HG03060 (cell line): Measurements from ENCODE around the gene SLC6A3.

Experiments used
- ATAC-seq: cut with Tn5 transposase; IDR thresholded peaks from one replicate; pipeline ENCODE4 v1.9.1; 2021; ENCODE audit warnings: low read depth, moderate number of reproducible peaks; ENCODE audit not compliant: unreplicated experiment

SLC6A3 gene

GRCh38 chr5:1357946-1358725, 87.1 kb downstream of the SLC6A3 start:
- no peak for ATAC-seq

DNA sequence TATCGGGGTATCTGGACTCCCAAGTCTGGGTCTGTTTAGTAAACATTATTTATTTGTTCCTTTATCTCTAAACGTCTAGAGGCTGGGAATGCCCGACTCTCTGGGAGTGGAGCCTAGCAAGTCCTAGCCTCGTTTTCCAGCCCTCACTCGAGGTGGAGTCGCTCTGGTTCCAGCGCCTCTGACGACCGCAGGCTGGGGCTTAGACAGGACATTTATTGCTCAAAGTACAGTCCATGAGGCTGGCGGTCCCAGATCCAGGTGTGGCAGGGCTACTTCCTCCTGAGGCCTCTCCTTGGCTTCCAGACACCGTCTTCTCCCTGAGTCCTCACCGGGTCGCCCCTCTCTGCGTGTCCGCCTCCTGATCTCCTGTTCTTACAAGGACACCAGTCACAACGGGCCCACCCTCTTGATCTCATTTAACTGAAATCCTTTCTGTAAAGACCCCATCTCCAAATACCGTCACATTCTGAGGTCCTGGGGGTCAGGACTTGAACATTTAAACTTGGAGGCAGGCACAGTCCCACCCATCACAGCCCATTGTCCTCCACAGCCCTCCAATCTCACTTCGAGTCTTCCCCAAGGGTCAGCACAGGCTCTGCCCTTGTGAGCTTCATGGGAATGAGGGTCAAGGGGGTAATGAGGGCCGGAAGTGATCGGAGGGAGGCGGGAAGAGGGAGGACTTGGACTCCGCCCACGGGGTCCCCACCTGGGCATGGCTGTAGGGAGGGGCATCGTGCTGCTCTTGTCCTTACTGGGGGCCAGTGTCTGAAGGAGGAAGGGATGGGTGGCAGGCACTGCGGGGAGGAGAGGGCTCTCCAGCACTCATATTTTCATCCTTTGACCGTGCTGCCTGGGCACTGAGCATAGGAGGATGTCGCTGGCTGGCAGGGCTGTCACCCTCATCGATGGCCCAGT, 88.1 kb downstream of the SLC6A3 start:
- no peak for ATAC-seq

- ATAC-seq = no peak
Observed at GRCh38 chr5:1354576-1354975, 90.7 kb downstream of the SLC6A3 start.

GRCh38 chr5:1352231-1353219, 92.7 kb downstream of the SLC6A3 start:
- no peak for ATAC-seq

DNA sequence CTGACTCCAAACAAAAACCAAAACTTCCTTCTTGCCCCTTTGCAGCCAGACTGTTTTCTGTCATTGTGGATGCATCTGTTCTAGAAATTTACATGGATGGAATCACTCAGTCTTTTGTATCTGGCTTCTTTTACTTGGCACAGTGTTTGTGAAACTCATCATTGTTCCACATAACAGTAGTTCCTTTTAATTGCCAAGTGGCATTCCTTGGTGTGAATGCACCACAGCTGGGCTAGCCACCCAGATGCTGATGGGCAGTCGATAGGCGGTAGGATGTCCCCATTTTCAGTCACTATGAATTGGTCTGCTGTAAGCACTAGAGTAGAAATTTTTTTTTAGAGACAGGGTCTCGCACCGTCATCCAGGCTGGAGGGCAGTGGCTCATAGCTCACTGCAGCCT, 94.1 kb downstream of the SLC6A3 start:
- no peak for ATAC-seq

GRCh38 chr5:1349246-1349645, 96.0 kb downstream of the SLC6A3 start:
- no peak for ATAC-seq

DNA sequence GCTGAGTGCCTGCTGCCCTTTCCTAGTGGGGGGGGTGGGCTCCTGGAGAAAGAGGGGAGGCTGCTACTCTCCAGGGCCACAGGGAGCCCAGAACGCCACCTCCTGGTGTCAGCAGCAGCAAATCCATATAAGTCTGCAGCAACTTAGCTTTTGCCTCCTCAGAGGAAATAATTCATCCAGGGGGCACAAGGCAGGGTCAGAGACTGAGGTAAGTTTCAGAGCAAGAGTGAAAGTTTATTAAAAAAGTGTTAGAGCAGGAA, 96.3 kb downstream of the SLC6A3 start:
- ATAC-seq = no peak

DNA sequence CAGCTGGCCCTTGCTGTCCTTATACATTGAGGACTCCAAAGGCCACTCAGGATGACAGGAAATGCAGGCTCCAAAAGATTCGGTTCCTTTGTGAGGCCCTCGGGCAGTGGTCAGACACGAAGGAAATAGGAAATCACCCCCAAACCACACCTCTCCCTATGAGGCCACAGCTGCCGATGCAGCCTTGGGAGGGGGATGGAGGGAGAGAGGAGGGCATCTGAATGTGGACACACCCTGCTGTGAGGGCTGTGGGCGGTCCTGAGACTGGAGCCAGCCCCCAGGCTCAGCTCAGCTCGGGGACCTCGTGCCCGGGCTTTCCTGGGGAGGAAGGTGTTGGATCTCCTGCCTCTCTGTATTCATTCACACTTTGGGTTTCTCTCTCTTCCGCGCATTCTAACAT, 97.7 kb downstream of the SLC6A3 start:
- no peak for ATAC-seq

- ATAC-seq = no peak
Observed at GRCh38 chr5:1346627-1347440, 98.4 kb downstream of the SLC6A3 start.

GRCh38 chr5:1345876-1346626, 99.2 kb downstream of the SLC6A3 start:
- ATAC-seq = no peak

DNA sequence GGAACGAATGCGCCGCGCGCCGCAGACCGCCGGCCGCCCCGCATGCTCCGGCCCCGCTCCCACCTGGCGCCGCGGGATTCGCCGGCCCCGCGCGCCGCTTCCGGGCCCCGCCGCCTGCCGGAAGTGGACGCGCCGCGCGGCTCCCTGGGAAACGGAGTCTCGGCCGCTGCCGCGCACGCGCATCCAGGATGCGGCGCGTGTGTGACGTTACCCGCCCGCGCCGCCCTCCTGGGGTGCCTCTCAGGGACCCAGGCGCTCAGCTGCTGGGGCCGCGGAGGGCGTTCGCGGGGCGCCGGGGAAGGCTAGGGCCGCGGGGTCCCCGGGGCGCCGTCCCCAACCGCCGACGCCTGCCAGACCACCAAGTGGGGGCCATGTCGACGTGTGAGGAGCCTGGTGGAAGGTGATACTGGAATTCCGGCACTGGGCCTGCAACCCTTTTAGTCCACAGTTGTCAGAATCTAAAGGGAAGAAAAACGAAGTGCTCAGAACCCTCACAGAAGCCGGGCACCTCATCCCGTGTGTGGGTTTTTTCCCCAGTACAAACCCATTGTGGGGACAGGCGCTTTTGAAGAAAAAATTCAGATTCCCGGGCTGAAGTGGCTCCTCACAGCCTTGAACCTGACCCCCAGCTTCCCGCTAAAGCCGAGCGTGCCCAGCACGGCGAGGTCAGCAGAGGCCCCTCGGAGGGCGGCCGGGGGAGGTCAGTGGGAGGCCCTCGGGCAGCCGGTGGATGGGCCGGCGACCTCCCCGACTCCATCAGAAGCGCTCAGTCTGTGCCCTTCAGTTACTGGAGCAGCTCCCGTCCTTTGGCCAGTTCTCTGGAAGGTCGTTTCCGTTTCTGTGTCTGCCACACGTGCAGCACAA, 100.0 kb downstream of the SLC6A3 start, which contains the start of gene CLPTM1L:
TSS of gene CLPTM1L (minus strand) at position 125 of the 864 bp plus-strand sequence. CDS start 258 bp downstream, outside the sequence.
- no peak for ATAC-seq

DNA sequence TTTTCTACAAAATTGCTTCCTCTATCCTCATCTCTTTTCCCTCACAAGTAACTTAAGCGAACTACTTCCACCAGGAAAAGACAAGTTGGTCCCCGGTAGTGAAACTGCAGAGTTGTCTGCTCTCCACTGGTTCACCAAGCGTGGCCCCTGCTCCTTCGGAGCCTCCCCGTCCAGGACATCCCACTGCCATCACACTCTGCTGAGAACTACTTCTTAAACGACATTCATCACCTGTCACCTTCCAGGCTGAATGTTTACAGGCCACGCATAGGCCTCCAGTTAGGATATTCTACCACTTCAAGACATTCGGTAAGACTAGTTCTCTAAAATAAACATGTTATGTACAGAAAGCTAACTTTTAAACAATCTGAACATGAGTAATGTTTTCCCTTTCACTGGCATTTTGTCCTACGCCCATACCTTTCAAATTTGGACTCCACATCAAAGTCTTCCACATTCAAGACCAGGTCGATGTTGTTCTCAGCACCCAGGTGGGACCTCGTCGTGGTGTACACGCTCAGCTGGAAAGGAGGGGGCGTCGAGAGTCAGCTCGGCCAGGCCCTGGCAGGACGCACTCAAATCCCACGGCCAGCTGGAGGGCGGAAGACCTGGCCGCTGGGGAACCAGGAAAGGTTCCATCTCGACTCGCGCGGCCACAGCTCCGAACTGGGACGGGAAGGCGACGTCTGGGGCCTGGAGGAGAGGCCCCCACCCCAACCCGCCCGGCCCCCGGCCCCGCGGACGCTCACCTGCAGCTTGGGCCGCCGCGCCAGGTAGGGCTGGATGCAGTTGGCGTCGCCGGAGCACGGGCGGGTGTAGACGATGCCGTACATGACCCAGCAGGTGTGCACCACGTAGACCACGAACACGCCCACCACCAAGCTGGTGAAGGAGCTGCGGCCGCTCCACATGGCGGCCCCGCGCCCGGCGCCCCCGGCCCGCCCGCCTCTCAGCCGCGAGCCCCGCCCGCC, 101.0 kb downstream of the SLC6A3 start:
- ATAC-seq = no peak

DNA sequence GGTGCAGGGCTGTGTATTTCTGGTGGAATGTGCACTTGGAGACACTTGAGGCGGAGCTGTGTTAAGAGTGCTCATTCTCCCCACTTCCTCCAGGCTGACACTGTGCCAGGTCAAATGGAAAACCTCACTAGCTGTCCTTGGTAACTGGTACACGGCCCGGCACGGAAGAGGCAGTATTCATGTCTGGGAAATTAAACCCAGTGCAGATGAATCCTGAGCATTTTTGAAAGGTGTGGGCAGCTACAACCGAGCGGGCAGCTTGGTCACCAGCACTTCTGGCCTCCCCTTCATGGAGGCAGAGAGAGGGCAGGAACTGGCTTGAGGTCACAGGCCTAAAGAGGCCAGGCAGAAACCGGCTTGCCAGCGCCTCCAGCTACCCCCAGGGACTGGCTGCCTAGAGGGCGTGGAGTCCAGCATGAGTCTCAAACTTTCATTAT, 101.9 kb downstream of the SLC6A3 start:
- no peak for ATAC-seq
